ENCODE measurements around the gene CISD3.

DNA sequence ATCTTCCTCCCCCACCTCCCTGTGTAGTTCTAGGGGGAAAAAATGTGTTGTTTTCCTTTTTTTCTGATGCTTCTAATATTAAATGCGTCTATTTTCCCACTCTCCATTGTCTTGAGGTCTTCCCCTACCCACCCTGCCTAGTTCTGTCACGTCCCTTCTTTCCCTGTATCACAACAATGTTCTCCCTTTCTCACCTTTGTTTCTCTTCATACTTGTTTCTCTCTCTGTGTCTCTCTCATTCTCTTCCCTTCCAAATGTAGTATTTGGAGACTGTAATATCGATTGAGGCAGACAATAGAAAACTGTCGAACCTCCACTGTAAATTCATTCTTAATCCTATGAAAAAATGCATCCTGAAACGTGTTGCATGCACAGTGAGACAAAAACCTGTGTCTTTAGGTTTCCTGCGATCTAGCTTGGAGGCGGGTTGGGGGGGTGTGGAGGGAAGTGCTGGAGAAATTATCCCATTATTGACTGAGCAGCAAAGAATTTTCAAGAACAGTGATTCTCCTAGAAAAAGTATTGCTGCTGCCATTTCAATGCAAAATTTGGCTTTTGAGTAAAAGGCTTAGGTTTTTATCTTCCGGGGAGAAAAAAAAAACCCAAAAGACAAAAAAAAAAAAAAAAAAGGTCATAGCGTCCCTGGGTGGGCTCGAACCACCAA, 21.1 kb downstream of the CISD3 start:
- TF ChIP-seq POLR2A (IDR thresholded peaks at IDR 0.05) = no peak
- TF ChIP-seq POLR2AphosphoS5 (IDR thresholded peaks at IDR 0.05) = no peak
- TF ChIP-seq, protein P1, sequence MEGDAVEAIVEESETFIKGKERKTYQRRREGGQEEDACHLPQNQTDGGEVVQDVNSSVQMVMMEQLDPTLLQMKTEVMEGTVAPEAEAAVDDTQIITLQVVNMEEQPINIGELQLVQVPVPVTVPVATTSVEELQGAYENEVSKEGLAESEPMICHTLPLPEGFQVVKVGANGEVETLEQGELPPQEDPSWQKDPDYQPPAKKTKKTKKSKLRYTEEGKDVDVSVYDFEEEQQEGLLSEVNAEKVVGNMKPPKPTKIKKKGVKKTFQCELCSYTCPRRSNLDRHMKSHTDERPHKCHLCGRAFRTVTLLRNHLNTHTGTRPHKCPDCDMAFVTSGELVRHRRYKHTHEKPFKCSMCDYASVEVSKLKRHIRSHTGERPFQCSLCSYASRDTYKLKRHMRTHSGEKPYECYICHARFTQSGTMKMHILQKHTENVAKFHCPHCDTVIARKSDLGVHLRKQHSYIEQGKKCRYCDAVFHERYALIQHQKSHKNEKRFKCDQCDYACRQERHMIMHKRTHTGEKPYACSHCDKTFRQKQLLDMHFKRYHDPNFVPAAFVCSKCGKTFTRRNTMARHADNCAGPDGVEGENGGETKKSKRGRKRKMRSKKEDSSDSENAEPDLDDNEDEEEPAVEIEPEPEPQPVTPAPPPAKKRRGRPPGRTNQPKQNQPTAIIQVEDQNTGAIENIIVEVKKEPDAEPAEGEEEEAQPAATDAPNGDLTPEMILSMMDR (IDR thresholded peaks at IDR 0.05) = no peak
